GM12891 (cell line): ENCODE results near the gene ZSCAN25.

Experiments
- POLR2A ChIP-seq: IDR thresholded peaks from 2 replicates; pipeline ENCODE4 v1.6.1; 2011; ENCODE audit warnings: low read depth, low read length, control low read depth
- POLR2AphosphoS5 ChIP-seq: IDR thresholded peaks from 2 replicates; pipeline ENCODE4 v1.6.1; 2011; ENCODE audit warnings: low read depth, low read length, control low read depth

- TF ChIP-seq POLR2AphosphoS5 = no peak
- no peak for TF ChIP-seq POLR2A
Measured at GRCh38 chr7:99571768-99572167, 45.0 kb upstream of the ZSCAN25 start.
